NB4 (cell line): ENCODE data around the gene C16orf86.

ENCODE experiments used
- DNase-seq: peaks from one replicate; pipeline ENCODE4 v3.0.0; 2010; ENCODE audit warnings: low read depth
- H3K4me3 ChIP-seq: one replicate; pipeline ENCODE4 v1.5.1; 2011; ENCODE audit warnings: mild to moderate bottlenecking, low read depth, low read length, moderate library complexity
- MYC ChIP-seq: IDR thresholded peaks from 2 replicates; pipeline ENCODE4 v1.6.1; 2011; ENCODE audit warnings: low read depth, low read length
- POLR2A ChIP-seq: IDR thresholded peaks from 2 replicates; pipeline ENCODE4 v1.6.1; 2011; ENCODE audit warnings: mild to moderate bottlenecking; ENCODE audit not compliant: insufficient read length; ENCODE audit errors: extremely low read depth
- TF ChIP-seq, protein P1 (sequence below): IDR thresholded peaks from one replicate; pipeline ENCODE4 v1.5.1; 2012; ENCODE audit warnings: low read depth, low read length
- TF ChIP-seq, protein P2 (sequence below): IDR thresholded peaks from 2 replicates; pipeline ENCODE4 v1.6.1; 2011; ENCODE audit warnings: low read depth, low read length

Gene C16orf86, protein sequence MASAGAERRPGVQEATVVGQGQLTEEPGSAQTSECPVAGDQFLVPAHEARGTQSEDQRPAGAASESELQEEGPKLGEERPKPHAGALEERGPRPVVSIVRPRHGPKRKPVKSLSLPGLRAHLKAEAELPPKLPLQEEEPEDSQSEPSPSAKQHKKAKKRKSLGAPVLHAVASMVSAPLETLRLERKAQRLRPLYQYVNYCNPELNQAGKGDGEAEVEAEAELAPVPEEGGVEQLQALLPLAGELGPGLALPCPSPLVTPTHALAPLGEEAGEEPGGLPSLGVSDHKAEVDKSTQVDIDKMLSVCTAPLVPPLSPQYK

DNA sequence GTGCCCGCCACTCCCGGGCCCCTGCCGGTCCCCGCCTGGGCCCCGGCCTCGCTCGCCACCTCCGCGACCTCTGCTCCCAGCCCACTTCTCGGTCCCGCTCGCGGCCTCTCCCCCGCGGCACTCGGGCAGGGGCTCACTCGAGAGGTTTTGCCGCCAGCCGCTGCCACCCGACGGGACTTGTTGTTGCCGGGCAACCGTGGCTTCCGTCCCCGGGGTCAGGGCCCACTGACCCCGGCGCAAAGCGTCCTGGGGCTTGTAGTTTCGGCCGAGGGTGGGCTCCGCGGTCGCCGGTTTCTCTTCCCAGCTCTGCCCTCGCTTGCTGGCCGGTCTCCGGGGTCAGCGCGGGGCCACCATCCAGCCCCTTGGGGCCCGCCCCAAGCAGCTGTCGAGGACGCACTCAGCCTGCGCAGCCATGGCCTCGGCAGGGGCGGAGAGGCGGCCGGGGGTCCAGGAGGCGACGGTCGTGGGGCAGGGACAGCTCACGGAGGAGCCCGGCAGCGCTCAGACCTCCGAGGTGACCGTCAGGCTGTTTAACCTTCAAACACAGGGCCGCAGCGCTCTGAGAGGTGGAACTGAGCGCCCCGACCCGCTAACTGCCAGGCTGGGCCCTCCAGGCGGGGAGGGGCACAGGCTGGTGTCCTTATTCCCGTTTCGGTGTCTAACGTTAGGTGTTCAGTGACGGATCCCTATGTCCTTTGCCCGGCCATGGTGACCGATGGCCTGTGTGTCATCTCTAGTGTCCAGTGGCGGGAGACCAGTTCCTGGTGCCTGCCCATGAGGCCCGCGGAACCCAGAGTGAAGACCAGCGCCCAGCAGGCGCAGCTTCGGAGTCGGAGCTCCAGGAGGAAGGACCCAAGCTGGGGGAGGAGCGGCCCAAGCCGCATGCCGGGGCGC, at the start of gene C16orf86, which contains the start of gene ENKD1:
Gene C16orf86, plus strand, starts transcription at position 256 of the 894 bp plus-strand sequence. Its CDS starts 157 bp downstream, at position 413.
Gene ENKD1, minus strand, starts transcription at position 192 of the 894 bp plus-strand sequence. CDS start 308 bp downstream, outside the sequence.
- TF ChIP-seq POLR2A (no peak), MYC (no peak)
- TF ChIP-seq, protein P1, sequence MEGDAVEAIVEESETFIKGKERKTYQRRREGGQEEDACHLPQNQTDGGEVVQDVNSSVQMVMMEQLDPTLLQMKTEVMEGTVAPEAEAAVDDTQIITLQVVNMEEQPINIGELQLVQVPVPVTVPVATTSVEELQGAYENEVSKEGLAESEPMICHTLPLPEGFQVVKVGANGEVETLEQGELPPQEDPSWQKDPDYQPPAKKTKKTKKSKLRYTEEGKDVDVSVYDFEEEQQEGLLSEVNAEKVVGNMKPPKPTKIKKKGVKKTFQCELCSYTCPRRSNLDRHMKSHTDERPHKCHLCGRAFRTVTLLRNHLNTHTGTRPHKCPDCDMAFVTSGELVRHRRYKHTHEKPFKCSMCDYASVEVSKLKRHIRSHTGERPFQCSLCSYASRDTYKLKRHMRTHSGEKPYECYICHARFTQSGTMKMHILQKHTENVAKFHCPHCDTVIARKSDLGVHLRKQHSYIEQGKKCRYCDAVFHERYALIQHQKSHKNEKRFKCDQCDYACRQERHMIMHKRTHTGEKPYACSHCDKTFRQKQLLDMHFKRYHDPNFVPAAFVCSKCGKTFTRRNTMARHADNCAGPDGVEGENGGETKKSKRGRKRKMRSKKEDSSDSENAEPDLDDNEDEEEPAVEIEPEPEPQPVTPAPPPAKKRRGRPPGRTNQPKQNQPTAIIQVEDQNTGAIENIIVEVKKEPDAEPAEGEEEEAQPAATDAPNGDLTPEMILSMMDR = no peak
- DNase-seq = peak; percentile 92
- peak within 1 kb of the TSS; percentile 67 for H3K4me3 ChIP-seq

DNA sequence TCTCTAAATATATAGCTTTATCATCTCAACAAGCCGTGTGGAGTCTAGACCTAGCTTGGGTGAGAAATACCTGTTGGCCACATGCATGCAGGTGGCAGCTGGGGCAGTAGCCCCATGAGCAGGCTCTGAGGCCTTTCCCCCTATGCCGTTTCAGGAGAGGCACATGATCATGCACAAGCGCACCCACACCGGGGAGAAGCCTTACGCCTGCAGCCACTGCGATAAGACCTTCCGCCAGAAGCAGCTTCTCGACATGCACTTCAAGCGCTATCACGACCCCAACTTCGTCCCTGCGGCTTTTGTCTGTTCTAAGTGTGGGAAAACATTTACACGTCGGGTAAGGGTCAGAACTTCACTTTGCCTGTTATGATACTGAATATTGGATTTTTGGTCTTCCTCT, 38.4 kb upstream of the C16orf86 start:
- no peak for DNase-seq
- TF ChIP-seq, protein P1 = no peak
- TF ChIP-seq, protein P2, sequence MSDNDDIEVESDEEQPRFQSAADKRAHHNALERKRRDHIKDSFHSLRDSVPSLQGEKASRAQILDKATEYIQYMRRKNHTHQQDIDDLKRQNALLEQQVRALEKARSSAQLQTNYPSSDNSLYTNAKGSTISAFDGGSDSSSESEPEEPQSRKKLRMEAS = no peak
- TF ChIP-seq MYC = no peak
- no peak overlapping the region for H3K4me3 ChIP-seq

DNA sequence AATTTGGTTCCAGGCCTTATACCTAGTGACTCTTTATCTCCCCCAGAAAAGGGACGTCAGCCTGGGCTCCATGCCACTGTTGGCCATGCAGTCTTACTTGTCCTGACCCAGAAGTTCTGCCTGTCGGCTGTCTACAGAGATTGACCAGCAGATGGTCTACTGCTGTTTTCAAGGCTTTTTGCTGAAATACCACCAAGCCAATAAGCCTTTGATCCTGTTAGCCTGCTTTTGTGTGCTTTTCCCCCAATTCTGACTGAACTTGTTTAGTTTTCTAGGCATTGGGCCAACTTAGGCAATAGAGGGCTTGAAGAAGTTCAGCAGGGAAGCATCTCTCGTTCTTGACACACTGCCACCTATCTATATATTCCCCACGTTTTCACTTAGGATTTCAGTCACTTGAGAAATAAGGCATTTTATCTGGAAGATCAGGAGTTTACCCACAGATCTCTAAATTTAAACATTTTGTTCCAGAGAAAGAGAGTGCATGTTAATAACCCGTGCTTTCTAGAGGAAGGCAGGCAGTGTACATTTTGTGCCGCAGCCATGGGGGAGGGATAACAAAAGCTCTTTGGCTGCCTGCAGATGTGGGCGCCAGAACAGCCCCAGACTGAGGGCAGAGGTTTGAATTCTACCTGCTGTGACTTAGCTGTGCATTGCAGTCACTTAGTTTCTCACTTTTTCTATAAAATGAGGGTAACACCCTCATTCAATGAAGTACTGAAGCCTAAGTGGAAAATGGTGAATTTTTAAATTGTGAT, 34.0 kb upstream of the C16orf86 start:
- H3K4me3 ChIP-seq = no peak overlapping the region
- no peak for DNase-seq
- TF ChIP-seq POLR2A = no peak
- no peak for TF ChIP-seq MYC
- TF ChIP-seq, protein P1 = no peak
- TF ChIP-seq, protein P2 = no peak

DNA sequence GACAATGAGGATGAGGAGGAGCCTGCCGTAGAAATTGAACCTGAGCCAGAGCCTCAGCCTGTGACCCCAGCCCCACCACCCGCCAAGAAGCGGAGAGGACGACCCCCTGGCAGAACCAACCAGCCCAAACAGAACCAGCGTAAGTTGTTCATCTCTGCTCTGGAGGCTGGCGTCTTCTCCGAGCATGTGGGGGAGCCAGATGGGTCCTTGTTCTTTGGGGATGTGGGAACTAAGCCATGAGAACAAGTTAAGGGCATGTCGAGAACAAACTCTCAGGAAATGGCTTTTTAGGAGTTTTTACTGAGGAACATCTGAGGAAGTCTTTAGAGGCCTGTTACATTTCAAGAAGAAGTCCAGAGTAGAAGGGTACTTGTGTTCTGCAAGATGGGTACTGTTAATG, 29.9 kb upstream of the C16orf86 start:
- DNase-seq = no peak
- H3K4me3 ChIP-seq = no peak overlapping the region
- TF ChIP-seq, protein P1 = no peak
- TF ChIP-seq, protein P2 = no peak
- TF ChIP-seq MYC (no peak), POLR2A (no peak)

DNA sequence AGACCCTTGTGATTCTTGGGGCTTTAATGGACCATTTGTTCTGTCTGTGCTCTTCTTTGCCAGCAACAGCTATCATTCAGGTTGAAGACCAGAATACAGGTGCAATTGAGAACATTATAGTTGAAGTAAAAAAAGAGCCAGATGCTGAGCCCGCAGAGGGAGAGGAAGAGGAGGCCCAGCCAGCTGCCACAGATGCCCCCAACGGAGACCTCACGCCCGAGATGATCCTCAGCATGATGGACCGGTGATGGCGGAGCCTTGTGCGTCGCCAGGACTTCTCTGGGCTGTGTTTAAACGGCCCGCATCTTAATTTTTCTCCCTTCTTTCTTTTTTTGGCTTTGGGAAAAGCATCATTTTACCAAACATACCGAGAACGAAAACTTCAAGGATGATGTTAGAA, 29.0 kb upstream of the C16orf86 start:
- no peak for DNase-seq
- TF ChIP-seq MYC (no peak), POLR2A (no peak)
- TF ChIP-seq, protein P1 = no peak
- H3K4me3 ChIP-seq = no peak overlapping the region
